ENCODE measurements around the gene RIPPLY1. TPM values are rescaled to one million over a fixed set of nuclear protein-coding genes. Genes with fewer than 3 reads are reported as not detected.
A peak's percentile ranks its signal among the peaks of the same experiment; 100 is the strongest.
"Not testable (repeated sequence)": the region's sequence is repeated elsewhere in the genome, so short reads cannot be mapped to it uniquely, and the experiment has no call there.

The RIPPLY1 gene
- polyA plus RNA-seq, 10 donors: 0.17 to 0.71 (median 0.44) TPM; not detected in 2

- DNase-seq: no peak
These were observed 9.7 kb upstream of the RIPPLY1 start for GRCh38 chrX:106912864-106913263.

GRCh38 chrX:106906361-106906760 is 3.2 kb upstream of the RIPPLY1 start:
- DNase-seq: peak in 1 of 3 donors; percentile 6

- DNase-seq: no peak
These were observed 2.0 kb upstream of the RIPPLY1 start for GRCh38 chrX:106905064-106905708.

GRCh38 chrX:106903856-106904528 is 851 bp upstream of the RIPPLY1 start:
- no peak for DNase-seq

GRCh38 chrX:106902684-106903083 is 457 bp downstream of the RIPPLY1 start:
- no peak for DNase-seq

- DNase-seq: no peak
These were observed 1.3 kb downstream of the RIPPLY1 start for GRCh38 chrX:106901781-106902219.

GRCh38 chrX:106901341-106901740 is 1.8 kb downstream of the RIPPLY1 start:
- no peak for DNase-seq

GRCh38 chrX:106899841-106900240 is 3.3 kb downstream of the RIPPLY1 start:
- no peak for DNase-seq

GRCh38 chrX:106899276-106899675 is 3.9 kb downstream of the RIPPLY1 start:
- no peak for DNase-seq

GRCh38 chrX:106898462-106898861 is 4.7 kb downstream of the RIPPLY1 start:
- peak in 1 of 3 donors; percentile 19 for DNase-seq

GRCh38 chrX:106897259-106897658 is 5.9 kb downstream of the RIPPLY1 start:
- DNase-seq: no peak

- peak in 2 of 3 donors; percentile 18 to 41 for DNase-seq
These were observed 8.1 kb downstream of the RIPPLY1 start for GRCh38 chrX:106894978-106895452.

GRCh38 chrX:106894392-106894909 is 8.7 kb downstream of the RIPPLY1 start:
- peak; percentile 38 to 70 (median 55) for DNase-seq

- no peak for DNase-seq
These were observed 11.2 kb downstream of the RIPPLY1 start for GRCh38 chrX:106891762-106892460.

- no peak for DNase-seq
These were observed 13.7 kb downstream of the RIPPLY1 start for GRCh38 chrX:106889468-106889867.

GRCh38 chrX:106875151-106875550 is 28.0 kb downstream of the RIPPLY1 start:
- no peak for DNase-seq

- DNase-seq: no peak
These were observed 29.1 kb downstream of the RIPPLY1 start for GRCh38 chrX:106874075-106874474.

- DNase-seq: not testable (repeated sequence)
These were observed 30.3 kb downstream of the RIPPLY1 start for GRCh38 chrX:106872796-106873195.

- DNase-seq: no peak
These were observed 39.4 kb downstream of the RIPPLY1 start for GRCh38 chrX:106863697-106864096.

- DNase-seq: no peak
These were observed 40.0 kb downstream of the RIPPLY1 start for GRCh38 chrX:106862972-106863688.
